GM19452 (cell line): ENCODE data around the gene TRAPPC5.

Experiments used
- ATAC-seq: cut with Tn5 transposase; IDR thresholded peaks from one replicate; pipeline ENCODE4 v1.9.1; 2021; ENCODE audit not compliant: unreplicated experiment

Gene TRAPPC5

GRCh38 chr19:7674010-7675005, 6.3 kb upstream of the TRAPPC5 start:
- ATAC-seq, result no peak

- no peak for ATAC-seq
Measured at GRCh38 chr19:7676376-7676775, 4.3 kb upstream of the TRAPPC5 start.

- no peak for ATAC-seq
Measured at GRCh38 chr19:7676854-7677253, 3.8 kb upstream of the TRAPPC5 start, which contains the start of gene MCEMP1. Gene MCEMP1 (plus strand): TSS chr19:7677090. CDS start chr19:7677121, 31 bp downstream.

- no peak for ATAC-seq
Measured at GRCh38 chr19:7677669-7678311, 2.8 kb upstream of the TRAPPC5 start.

GRCh38 chr19:7678971-7679751, 1.5 kb upstream of the TRAPPC5 start:
- no peak for ATAC-seq

GRCh38 chr19:7679771-7680605, 645 bp upstream of the TRAPPC5 start:
- no peak for ATAC-seq

- no peak for ATAC-seq
Measured at GRCh38 chr19:7681340-7682174, 924 bp downstream of the TRAPPC5 start.

GRCh38 chr19:7682175-7682855, 1.7 kb downstream of the TRAPPC5 start:
- ATAC-seq, result no peak

GRCh38 chr19:7685546-7686445, 5.2 kb downstream of the TRAPPC5 start:
- ATAC-seq, result no peak

GRCh38 chr19:7687177-7687576, 6.5 kb downstream of the TRAPPC5 start:
- ATAC-seq, result no peak

- no peak for ATAC-seq
Measured at GRCh38 chr19:7689165-7689564, 8.5 kb downstream of the TRAPPC5 start.

GRCh38 chr19:7690779-7691258, 10.2 kb downstream of the TRAPPC5 start:
- no peak for ATAC-seq

GRCh38 chr19:7691497-7691896, 10.9 kb downstream of the TRAPPC5 start:
- no peak for ATAC-seq

- ATAC-seq, result no peak
Measured at GRCh38 chr19:7692417-7693088, 11.9 kb downstream of the TRAPPC5 start.

- no peak for ATAC-seq
Measured at GRCh38 chr19:7694499-7694898, 13.9 kb downstream of the TRAPPC5 start.

- ATAC-seq, result no peak
Measured at GRCh38 chr19:7697721-7698287, 17.2 kb downstream of the TRAPPC5 start.

- ATAC-seq, result no peak
Measured at GRCh38 chr19:7698583-7698982, 17.9 kb downstream of the TRAPPC5 start.
